Breast epithelium (tissue), 3 donors: Measurements from ENCODE around the gene KLHL15.

Experiments used
- POLR2A ChIP-seq: fragments of 450-650 bp; IDR thresholded peaks from one replicate; pipeline ENCODE4 v1.6.1; 2016; ENCODE audit warnings: antibody characterized with exemption, mild to moderate bottlenecking, moderate library complexity
- TF ChIP-seq, protein P1 (sequence below), 3 donors: fragments of 450-650 bp; IDR thresholded peaks; one replicate each; pipeline ENCODE4 v1.5.1; 2016 to 2017; ENCODE audit warnings: antibody characterized with exemption in 3 of 3, mild to moderate bottlenecking in 3 of 3, moderate library complexity in 3 of 3

DNA sequence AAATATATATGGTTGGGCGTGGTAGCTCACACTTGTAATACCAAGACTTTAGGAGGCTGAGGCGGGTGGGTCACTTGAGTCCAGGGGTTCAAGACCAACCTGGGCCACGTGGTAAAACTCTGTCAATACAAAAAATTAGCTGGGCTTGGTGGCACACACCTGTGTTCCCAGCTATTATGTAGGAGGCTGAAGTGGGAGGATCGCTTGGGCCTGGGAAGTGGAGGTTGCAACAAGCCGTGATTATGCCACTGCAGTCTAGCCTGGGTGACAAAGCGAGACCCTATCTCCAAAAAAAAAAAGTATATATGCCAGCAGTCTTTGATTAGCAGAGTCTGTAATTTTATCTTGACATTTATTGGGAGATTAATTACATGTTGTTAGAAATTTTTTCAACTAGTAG lies 36.5 kb upstream of the KLHL15 start:
- TF ChIP-seq, protein P1, sequence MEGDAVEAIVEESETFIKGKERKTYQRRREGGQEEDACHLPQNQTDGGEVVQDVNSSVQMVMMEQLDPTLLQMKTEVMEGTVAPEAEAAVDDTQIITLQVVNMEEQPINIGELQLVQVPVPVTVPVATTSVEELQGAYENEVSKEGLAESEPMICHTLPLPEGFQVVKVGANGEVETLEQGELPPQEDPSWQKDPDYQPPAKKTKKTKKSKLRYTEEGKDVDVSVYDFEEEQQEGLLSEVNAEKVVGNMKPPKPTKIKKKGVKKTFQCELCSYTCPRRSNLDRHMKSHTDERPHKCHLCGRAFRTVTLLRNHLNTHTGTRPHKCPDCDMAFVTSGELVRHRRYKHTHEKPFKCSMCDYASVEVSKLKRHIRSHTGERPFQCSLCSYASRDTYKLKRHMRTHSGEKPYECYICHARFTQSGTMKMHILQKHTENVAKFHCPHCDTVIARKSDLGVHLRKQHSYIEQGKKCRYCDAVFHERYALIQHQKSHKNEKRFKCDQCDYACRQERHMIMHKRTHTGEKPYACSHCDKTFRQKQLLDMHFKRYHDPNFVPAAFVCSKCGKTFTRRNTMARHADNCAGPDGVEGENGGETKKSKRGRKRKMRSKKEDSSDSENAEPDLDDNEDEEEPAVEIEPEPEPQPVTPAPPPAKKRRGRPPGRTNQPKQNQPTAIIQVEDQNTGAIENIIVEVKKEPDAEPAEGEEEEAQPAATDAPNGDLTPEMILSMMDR (IDR thresholded peaks at IDR 0.05), result no peak
- no peak for TF ChIP-seq POLR2A
